HUES6 (cell line): ENCODE results near the gene RAB11FIP3.
"Not testable (repeated sequence)": the region's sequence is repeated elsewhere in the genome, so short reads cannot be mapped to it uniquely, and the experiment has no call there.

ENCODE experiments used
- H3K27ac ChIP-seq: 2 replicates; pipeline ENCODE4 v1.7.0; 2013; ENCODE audit warnings: low read depth, mild to moderate bottlenecking, low read length, inconsistent platforms
- H3K27me3 ChIP-seq: 2 replicates; pipeline ENCODE4 v1.6.1; 2013; ENCODE audit warnings: low read length; ENCODE audit not compliant: control insufficient read depth, insufficient read depth
- H3K36me3 ChIP-seq: 2 replicates; pipeline ENCODE4 v1.6.1; 2013; ENCODE audit warnings: low read length; ENCODE audit not compliant: control insufficient read depth, insufficient read depth
- H3K4me1 ChIP-seq: 2 replicates; pipeline ENCODE4 v1.6.1; 2013; ENCODE audit warnings: low read length; ENCODE audit not compliant: control insufficient read depth, insufficient read depth
- H3K4me3 ChIP-seq: 2 replicates; pipeline ENCODE4 v1.5.1; 2013; ENCODE audit warnings: low read depth, low read length
- H3K9ac ChIP-seq: one replicate; pipeline ENCODE4 v1.6.1; 2013; ENCODE audit warnings: mild to moderate bottlenecking, low read length
- H3K9me3 ChIP-seq: 2 replicates; pipeline ENCODE4 v1.6.1; 2013; ENCODE audit warnings: low read depth, low read length; ENCODE audit not compliant: control insufficient read depth, insufficient read depth

Gene RAB11FIP3

GRCh38 chr16:489606-490005 is 64.2 kb downstream of the RAB11FIP3 start:
- H3K27ac ChIP-seq = no peak overlapping the region
- peaks cover 16% of the 10 kb centered on the region for H3K4me1 ChIP-seq
- no peaks in the 10 kb centered on the region for H3K9me3 ChIP-seq
- H3K27me3 ChIP-seq = no peaks in the 10 kb centered on the region
- H3K36me3 ChIP-seq = peaks cover 8% of the 10 kb centered on the region; the same call in 1 of the 2 replicates
- H3K4me3 ChIP-seq = no peak overlapping the region
- no peak overlapping the region for H3K9ac ChIP-seq

- Histone ChIP-seq H3K36me3 (peaks cover 8% of the 10 kb centered on the region; the same call in 1 of the 2 replicates), H3K9ac (no peak overlapping the region), H3K4me1 (peaks cover 16% of the 10 kb centered on the region)
Observed at GRCh38 chr16:490768-491167, 65.3 kb downstream of the RAB11FIP3 start.

GRCh38 chr16:491220-491919 is 65.9 kb downstream of the RAB11FIP3 start:
- Histone ChIP-seq H3K4me1 (peaks cover 16% of the 10 kb centered on the region), H3K36me3 (peaks cover 8% of the 10 kb centered on the region; the same call in 1 of the 2 replicates), H3K9ac (no peak overlapping the region), H3K27ac (no peak overlapping the region), H3K4me3 (no peak overlapping the region), H3K27me3 (no peaks in the 10 kb centered on the region), H3K9me3 (no peaks in the 10 kb centered on the region)

More at GRCh38 chr16:490768-491167, 65.3 kb downstream of the RAB11FIP3 start:
- H3K4me3 ChIP-seq = no peak overlapping the region
- H3K9me3 ChIP-seq = no peaks in the 10 kb centered on the region
- no peak overlapping the region; the same call in 1 of the 2 replicates for H3K27ac ChIP-seq
- H3K27me3 ChIP-seq = no peaks in the 10 kb centered on the region

- Histone ChIP-seq H3K9me3 (no peaks in the 10 kb centered on the region), H3K4me3 (no peak overlapping the region), H3K9ac (no peak overlapping the region), H3K27me3 (no peaks in the 10 kb centered on the region), H3K27ac (no peak overlapping the region), H3K4me1 (peaks cover 16% of the 10 kb centered on the region), H3K36me3 (peaks cover 8% of the 10 kb centered on the region; the same call in 1 of the 2 replicates)
Observed at GRCh38 chr16:492211-492875, 66.9 kb downstream of the RAB11FIP3 start.

GRCh38 chr16:494676-495075 is 69.2 kb downstream of the RAB11FIP3 start:
- not testable (repeated sequence) for H3K27ac ChIP-seq, H3K9ac ChIP-seq, H3K4me3 ChIP-seq, H3K27me3 ChIP-seq, H3K9me3 ChIP-seq, H3K36me3 ChIP-seq
- peaks cover 16% of the 10 kb centered on the region for H3K4me1 ChIP-seq

- H3K9ac ChIP-seq = no peak overlapping the region
- no peaks in the 10 kb centered on the region for H3K27me3 ChIP-seq
- no peaks in the 10 kb centered on the region for H3K9me3 ChIP-seq
- no peak overlapping the region for H3K27ac ChIP-seq
- H3K36me3 ChIP-seq = peaks cover 8% of the 10 kb centered on the region
- peaks cover 16% of the 10 kb centered on the region for H3K4me1 ChIP-seq
- H3K4me3 ChIP-seq = no peak overlapping the region
Observed at GRCh38 chr16:495127-495748, 69.8 kb downstream of the RAB11FIP3 start.

GRCh38 chr16:496097-496886 is 70.8 kb downstream of the RAB11FIP3 start:
- H3K4me3 ChIP-seq = no peak overlapping the region
- no peaks in the 10 kb centered on the region for H3K27me3 ChIP-seq
- no peak overlapping the region for H3K9ac ChIP-seq
- H3K27ac ChIP-seq = no peak overlapping the region
- no peaks in the 10 kb centered on the region for H3K9me3 ChIP-seq
- H3K36me3 ChIP-seq = peaks cover 6% of the 10 kb centered on the region; the same call in 1 of the 2 replicates
- H3K4me1 ChIP-seq = peaks cover 7% of the 10 kb centered on the region; the same call in 1 of the 2 replicates

- H3K9ac ChIP-seq = no peak overlapping the region
- no peaks in the 10 kb centered on the region for H3K27me3 ChIP-seq
- no peak overlapping the region; the same call in 1 of the 2 replicates for H3K27ac ChIP-seq
- H3K36me3 ChIP-seq = peaks cover 6% of the 10 kb centered on the region; the same call in 1 of the 2 replicates
- no peaks in the 10 kb centered on the region; the same call in 1 of the 2 replicates for H3K4me1 ChIP-seq
- H3K9me3 ChIP-seq = no peaks in the 10 kb centered on the region
- H3K4me3 ChIP-seq = no peak overlapping the region
Observed at GRCh38 chr16:497258-497657, 71.8 kb downstream of the RAB11FIP3 start.

- Histone ChIP-seq H3K4me1 (no peaks in the 10 kb centered on the region; the same call in 1 of the 2 replicates), H3K27me3 (no peaks in the 10 kb centered on the region), H3K27ac (no peak overlapping the region), H3K9me3 (no peaks in the 10 kb centered on the region), H3K36me3 (peaks cover 6% of the 10 kb centered on the region; the same call in 1 of the 2 replicates), H3K9ac (no peak overlapping the region), H3K4me3 (no peak overlapping the region)
Observed at GRCh38 chr16:499924-500323, 74.5 kb downstream of the RAB11FIP3 start.

GRCh38 chr16:500709-501108 is 75.3 kb downstream of the RAB11FIP3 start:
- no peaks in the 10 kb centered on the region for H3K9me3 ChIP-seq
- no peaks in the 10 kb centered on the region for H3K27me3 ChIP-seq
- no peaks in the 10 kb centered on the region; the same call in 1 of the 2 replicates for H3K4me1 ChIP-seq
- H3K27ac ChIP-seq = no peak overlapping the region
- no peak overlapping the region for H3K4me3 ChIP-seq
- peaks cover 6% of the 10 kb centered on the region; the same call in 1 of the 2 replicates for H3K36me3 ChIP-seq
- H3K9ac ChIP-seq = no peak overlapping the region
